Spinal cord (tissue), 10 donors: ENCODE results near the gene UBA52. TPM values are rescaled to one million over a fixed set of nuclear protein-coding genes. Genes with fewer than 3 reads are reported as not detected.
A peak's percentile ranks its signal among the peaks of the same experiment; 100 is the strongest.

Source experiments
- DNase-seq, 6 donors: peaks; one replicate each; pipeline versions ENCODE4 v3.0.0 to v3.0.0-alpha.2; 2013 to 2015; ENCODE audit warnings: low spot score in 6 of 6, low read depth in 4 of 6
- H3K27ac ChIP-seq: one replicate; pipeline ENCODE4 v1.5.1; 2013; ENCODE audit warnings: low read depth, low read length, control low read depth
- H3K27me3 ChIP-seq: one replicate; pipeline ENCODE4 v1.6.1; 2013; ENCODE audit warnings: low read length; ENCODE audit not compliant: control insufficient read depth, insufficient read depth
- H3K36me3 ChIP-seq: one replicate; pipeline ENCODE4 v1.6.1; 2013; ENCODE audit warnings: low read length; ENCODE audit not compliant: control insufficient read depth, insufficient read depth
- H3K4me1 ChIP-seq: one replicate; pipeline ENCODE4 v1.6.1; 2013; ENCODE audit warnings: low read length; ENCODE audit not compliant: control insufficient read depth, insufficient read depth
- H3K4me3 ChIP-seq: one replicate; pipeline ENCODE4 v1.5.1; 2013; ENCODE audit warnings: low read depth, low read length, control low read depth
- H3K9me3 ChIP-seq: one replicate; pipeline ENCODE4 v1.6.1; 2013; ENCODE audit warnings: low read length; ENCODE audit not compliant: control insufficient read depth, insufficient read depth
- WGBS: methylation state at CpG from one replicate; pipeline ENCODE4 v1.1.5; 2013; ENCODE audit warnings: missing lambda C conversion rate; ENCODE audit not compliant: insufficient coverage; 5-methylcytosine and 5-hydroxymethylcytosine counted together
- polyA plus RNA-seq, 2 donors: library from polyadenylated mRNA; unstranded; fragments of 120-200 nt; gene quantifications; one replicate each; pipeline ENCODE4 v1.2.1, GENCODE V29; 2013; ENCODE audit not compliant: insufficient read length in 2 of 2
- total RNA-seq, 2 donors: library from RNA; depleted of rRNA in 1 of 2; stranded (reverse); fragments of 120-200 nt in 1 of 2; fragments of >200 nt in 1 of 2; gene quantifications; one replicate each; pipeline versions ENCODE4 v1.2.3 to v1.2.4, GENCODE V29; 2013 to 2014
- donor health status: healthy.

Gene UBA52
- total and polyA plus RNA-seq, 4 donors: 638 to 956 (median 688) TPM

DNA sequence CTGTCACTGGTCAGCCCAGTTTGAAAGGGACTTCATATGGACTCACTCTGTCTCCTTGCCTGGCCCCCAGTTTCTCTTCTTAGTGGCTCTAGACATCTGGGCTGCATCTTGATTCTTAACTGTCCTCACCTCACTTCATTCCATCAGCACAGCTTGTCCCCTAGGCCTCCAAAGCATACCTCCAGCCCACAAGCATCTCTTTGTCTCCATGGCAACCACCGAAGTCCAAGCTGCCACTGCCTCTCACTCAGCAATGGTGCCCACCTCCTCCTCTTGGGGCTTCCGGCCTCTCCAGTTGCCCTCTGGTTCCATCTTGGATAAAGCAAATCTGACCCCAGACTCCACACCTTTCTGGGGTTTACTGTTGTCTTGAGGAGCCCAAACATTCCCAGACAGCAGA lies 55.2 kb downstream of the UBA52 start:
- peaks cover 11% of the 10 kb centered on the region for H3K4me1 ChIP-seq
- no peaks in the 10 kb centered on the region for H3K36me3 ChIP-seq
- H3K4me3 ChIP-seq: no peak overlapping the region
- H3K27ac ChIP-seq: no peak overlapping the region
- DNase-seq: peak in 1 of 6 donors; percentile 70
- no peaks in the 10 kb centered on the region for H3K27me3 ChIP-seq
- no peaks in the 10 kb centered on the region for H3K9me3 ChIP-seq
- 10% methylated on average over 1 of the region's 2 CpGs for WGBS

Other genes with a start within 250 kb of the UBA52 start
- gene LSM4, start 248.8 kb upstream of the UBA52 start, total RNA-seq: 100 to 1,000 TPM in 1 of 2 donors, 10 to 100 TPM in 1; 69.4 to 120 TPM
- gene LSM4, start 248.8 kb upstream of the UBA52 start, polyA plus RNA-seq: 100 to 1,000 TPM; 104 to 105 TPM
- 10 to 100 TPM; 16.2 to 28.4 TPM for gene PGPEP1, start 231.3 kb upstream of the UBA52 start, total RNA-seq
- gene PGPEP1, start 231.3 kb upstream of the UBA52 start, polyA plus RNA-seq: 10 to 100 TPM; 21.5 to 33.5 TPM
- 1 to 10 TPM; 1.7 to 4.2 TPM for gene GDF15, start 185.7 kb upstream of the UBA52 start, total RNA-seq
- 1 to 10 TPM in 1 of 2 donors, under 1 TPM in 1; 0.89 to 2.2 TPM for gene GDF15, start 185.7 kb upstream of the UBA52 start, polyA plus RNA-seq
- 1 to 10 TPM; 1.8 to 2.4 TPM for gene LRRC25, start 174.2 kb upstream of the UBA52 start, total RNA-seq
- 1 to 10 TPM; 1.3 to 1.4 TPM for gene LRRC25, start 174.2 kb upstream of the UBA52 start, polyA plus RNA-seq
- gene SSBP4, start 152.5 kb upstream of the UBA52 start, total RNA-seq: 100 to 1,000 TPM in 1 of 2 donors, 10 to 100 TPM in 1; 33.5 to 101 TPM
- gene SSBP4, start 152.5 kb upstream of the UBA52 start, polyA plus RNA-seq: 100 to 1,000 TPM; 154 to 166 TPM
- gene ISYNA1, start 133.7 kb upstream of the UBA52 start, total RNA-seq: 10 to 100 TPM; 51.0 to 100.0 TPM
- gene ISYNA1, start 133.7 kb upstream of the UBA52 start, polyA plus RNA-seq: 100 to 1,000 TPM; 127 to 180 TPM
- 1 to 10 TPM; 7.4 to 7.6 TPM for gene ELL, start 49.8 kb upstream of the UBA52 start, total RNA-seq
- 10 to 100 TPM; 10.1 to 11.6 TPM for gene ELL, start 49.8 kb upstream of the UBA52 start, polyA plus RNA-seq
- gene FKBP8, start 28.3 kb upstream of the UBA52 start, total RNA-seq: 100 to 1,000 TPM; 115 to 196 TPM
- 100 to 1,000 TPM; 354 to 364 TPM for gene FKBP8, start 28.3 kb upstream of the UBA52 start, polyA plus RNA-seq
- gene KXD1, start 14.0 kb upstream of the UBA52 start, total RNA-seq: 10 to 100 TPM; 28.0 to 51.1 TPM
- 10 to 100 TPM; 70.2 to 76.0 TPM for gene KXD1, start 14.0 kb upstream of the UBA52 start, polyA plus RNA-seq
- 10 to 100 TPM; 23.7 to 84.5 TPM for gene REX1BD, start 16.9 kb downstream of the UBA52 start, total RNA-seq
- 10 to 100 TPM; 70.7 to 71.7 TPM for gene REX1BD, start 16.9 kb downstream of the UBA52 start, polyA plus RNA-seq
- 10 to 100 TPM in 1 of 2 donors, 1 to 10 TPM in 1; 3.1 to 13.8 TPM for gene CRLF1, start 34.9 kb downstream of the UBA52 start, total RNA-seq
- gene CRLF1, start 34.9 kb downstream of the UBA52 start, polyA plus RNA-seq: 10 to 100 TPM; 14.1 to 27.2 TPM
- gene TMEM59L, start 41.0 kb downstream of the UBA52 start, total RNA-seq: 10 to 100 TPM; 21.4 to 64.1 TPM
- gene TMEM59L, start 41.0 kb downstream of the UBA52 start, polyA plus RNA-seq: 100 to 1,000 TPM; 307 to 353 TPM
- gene KLHL26, start 65.2 kb downstream of the UBA52 start, total RNA-seq: 1 to 10 TPM; 3.7 to 6.0 TPM
- gene KLHL26, start 65.2 kb downstream of the UBA52 start, polyA plus RNA-seq: 10 to 100 TPM; 22.7 to 22.8 TPM
- gene CRTC1, start 111.8 kb downstream of the UBA52 start, total RNA-seq: 1 to 10 TPM; 5.6 to 7.8 TPM
- 10 to 100 TPM; 44.7 to 45.3 TPM for gene CRTC1, start 111.8 kb downstream of the UBA52 start, polyA plus RNA-seq
- under 1 TPM in 1 of 2 donors, not detected in 1; 0.40 TPM for gene COMP, start 219.4 kb downstream of the UBA52 start, total RNA-seq
- under 1 TPM; 0.23 to 0.32 TPM for gene COMP, start 219.4 kb downstream of the UBA52 start, polyA plus RNA-seq